Middle frontal gyrus (tissue), 1 donor: ENCODE results near the gene MACROD1.

Source experiments
- DNase-seq: peaks from one replicate; pipeline ENCODE4 v3.0.0-alpha.2; 2015; ENCODE audit warnings: low spot score; ENCODE audit errors: extremely low spot score

Gene MACROD1

DNA sequence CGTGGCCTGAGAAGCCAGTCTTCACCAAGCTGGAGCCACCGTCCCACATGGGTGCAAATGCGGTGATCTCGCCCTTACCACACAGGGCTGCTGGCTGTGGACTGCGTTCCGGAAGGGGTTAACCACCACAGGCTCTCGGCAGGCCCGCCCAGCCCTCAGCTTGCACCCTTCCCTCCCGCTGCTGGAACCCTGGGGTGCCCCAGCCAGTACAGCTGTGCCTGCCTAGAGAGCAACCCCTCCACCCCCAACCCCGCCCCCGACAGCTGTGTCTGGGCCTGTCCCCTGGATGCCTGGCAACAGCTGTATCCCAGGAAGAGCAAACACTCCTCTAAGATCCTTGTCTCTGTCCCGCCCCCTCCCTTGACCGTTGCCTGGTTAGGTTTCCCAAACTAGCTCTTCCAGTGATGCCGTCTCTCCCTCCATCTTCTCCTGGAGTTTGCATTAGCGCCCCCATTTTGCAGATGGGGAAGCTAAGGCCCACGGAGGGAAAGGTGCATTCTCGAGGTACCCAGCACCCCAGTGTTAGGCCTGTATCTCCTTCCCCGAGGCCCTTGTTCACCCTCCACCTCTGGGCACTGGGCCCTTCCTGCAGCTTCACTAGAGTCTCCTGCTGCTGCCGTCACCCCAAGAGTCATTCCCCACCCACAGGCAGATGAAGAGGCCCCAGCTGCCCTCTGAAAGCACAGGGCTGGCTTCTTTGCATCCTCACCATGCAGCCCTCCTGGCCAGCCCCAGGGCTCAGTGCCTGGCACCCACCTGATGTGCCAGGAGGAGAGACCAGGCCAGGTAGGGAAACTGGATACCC lies 204.1 kb downstream of the MACROD1 start:
- no peak for DNase-seq

DNA sequence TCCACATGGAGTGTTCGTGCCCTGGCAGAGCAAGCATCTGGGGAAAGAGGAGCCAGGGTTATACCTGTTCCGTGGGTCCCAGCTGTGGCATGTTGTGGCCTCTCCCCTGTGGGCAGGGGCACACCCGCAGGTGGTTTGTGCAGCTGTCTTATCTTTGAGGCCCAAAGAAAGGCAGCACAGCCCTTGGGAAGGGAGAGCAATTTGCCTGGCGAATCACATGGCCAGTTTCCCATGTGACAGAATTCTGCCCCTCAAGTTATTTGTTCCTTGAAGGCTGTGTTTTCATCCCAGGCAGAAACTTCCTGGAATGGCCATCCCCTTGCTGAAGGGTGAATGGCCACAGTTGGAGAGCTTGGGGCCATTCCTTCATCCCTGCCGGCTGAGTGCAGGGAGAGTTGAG lies 207.9 kb downstream of the MACROD1 start:
- no peak for DNase-seq

DNA sequence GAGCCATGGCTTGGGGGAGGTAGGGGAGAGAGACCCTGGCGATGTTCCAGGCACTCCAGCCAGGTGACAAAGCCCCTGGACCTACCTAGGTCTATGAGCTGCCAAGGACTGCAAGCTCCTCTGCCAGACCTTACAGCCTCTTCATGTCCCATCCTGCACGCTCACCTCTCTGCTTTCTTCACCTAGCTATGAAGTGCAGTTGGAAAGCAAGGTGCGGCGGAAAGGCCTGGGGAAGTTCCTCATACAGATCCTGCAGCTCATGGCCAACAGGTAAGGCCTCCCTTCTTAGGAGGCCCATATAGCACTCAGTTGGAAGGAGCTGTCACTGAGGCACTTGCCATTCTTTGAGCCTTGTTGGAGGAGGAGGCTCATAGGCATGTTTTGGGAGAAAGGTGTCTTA lies 213.3 kb downstream of the MACROD1 start:
- no peak for DNase-seq

GRCh38 chr11:63951779-63952536 lies 214.0 kb downstream of the MACROD1 start:
- DNase-seq: no peak
